Keratinocyte (primary cell): Measurements from ENCODE around the gene OR13C4.

Source experiments
- EZH2 ChIP-seq: IDR thresholded peaks from one replicate; pipeline ENCODE4 v1.6.1; 2012; ENCODE audit warnings: inconsistent platforms, mild to moderate bottlenecking, low read length, moderate library complexity
- TF ChIP-seq, protein P1 (sequence below), 3 experiments: IDR thresholded peaks in 1 of 3; conservative IDR thresholded peaks in 1 of 3; optimal IDR thresholded peaks in 1 of 3; 2 replicates in 2 of 3; 3 replicates in 1 of 3; pipeline versions ENCODE3 to v1.5.1; 2011; ENCODE audit warnings: low read length in 3 of 3, mild to moderate bottlenecking in 3 of 3, moderate library complexity in 2 of 3, control low read depth in 1 of 3, inconsistent platforms in 1 of 3; ENCODE audit not compliant: insufficient read depth in 2 of 3; ENCODE audit errors: extremely low read depth in 1 of 3

DNA sequence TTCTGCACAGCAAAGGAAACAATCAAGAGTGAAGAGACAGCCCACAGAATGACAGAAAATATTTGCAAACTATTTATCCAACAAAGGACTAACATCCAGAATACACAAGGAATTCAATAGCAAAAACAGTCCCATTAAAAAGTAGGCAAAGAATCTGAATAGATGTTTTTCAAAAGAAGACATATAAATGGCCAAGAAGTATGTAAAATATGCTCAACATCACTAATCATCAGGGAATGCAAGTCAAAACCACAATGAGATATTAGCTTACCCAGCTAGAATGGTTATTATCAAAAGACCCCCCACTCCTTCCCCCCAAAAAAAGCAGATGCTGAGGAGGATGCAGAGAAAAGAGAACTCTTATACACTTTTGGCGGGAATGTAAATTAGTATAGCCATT, 28.5 kb upstream of the OR13C4 start:
- TF ChIP-seq, protein P1, sequence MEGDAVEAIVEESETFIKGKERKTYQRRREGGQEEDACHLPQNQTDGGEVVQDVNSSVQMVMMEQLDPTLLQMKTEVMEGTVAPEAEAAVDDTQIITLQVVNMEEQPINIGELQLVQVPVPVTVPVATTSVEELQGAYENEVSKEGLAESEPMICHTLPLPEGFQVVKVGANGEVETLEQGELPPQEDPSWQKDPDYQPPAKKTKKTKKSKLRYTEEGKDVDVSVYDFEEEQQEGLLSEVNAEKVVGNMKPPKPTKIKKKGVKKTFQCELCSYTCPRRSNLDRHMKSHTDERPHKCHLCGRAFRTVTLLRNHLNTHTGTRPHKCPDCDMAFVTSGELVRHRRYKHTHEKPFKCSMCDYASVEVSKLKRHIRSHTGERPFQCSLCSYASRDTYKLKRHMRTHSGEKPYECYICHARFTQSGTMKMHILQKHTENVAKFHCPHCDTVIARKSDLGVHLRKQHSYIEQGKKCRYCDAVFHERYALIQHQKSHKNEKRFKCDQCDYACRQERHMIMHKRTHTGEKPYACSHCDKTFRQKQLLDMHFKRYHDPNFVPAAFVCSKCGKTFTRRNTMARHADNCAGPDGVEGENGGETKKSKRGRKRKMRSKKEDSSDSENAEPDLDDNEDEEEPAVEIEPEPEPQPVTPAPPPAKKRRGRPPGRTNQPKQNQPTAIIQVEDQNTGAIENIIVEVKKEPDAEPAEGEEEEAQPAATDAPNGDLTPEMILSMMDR (optimal IDR thresholded peaks at IDR 0.05 in 1 of 3, IDR thresholded peaks at IDR 0.05 in 1 of 3, conservative IDR thresholded peaks at IDR 0.05 in 1 of 3; ENCODE audit: extremely low read depth in 1 of 3, insufficient read depth in 2 of 3, low read length in 3 of 3): no peak
- no peak for TF ChIP-seq EZH2
